Measurements from ENCODE around the gene TBC1D1.

The TBC1D1 gene

DNA sequence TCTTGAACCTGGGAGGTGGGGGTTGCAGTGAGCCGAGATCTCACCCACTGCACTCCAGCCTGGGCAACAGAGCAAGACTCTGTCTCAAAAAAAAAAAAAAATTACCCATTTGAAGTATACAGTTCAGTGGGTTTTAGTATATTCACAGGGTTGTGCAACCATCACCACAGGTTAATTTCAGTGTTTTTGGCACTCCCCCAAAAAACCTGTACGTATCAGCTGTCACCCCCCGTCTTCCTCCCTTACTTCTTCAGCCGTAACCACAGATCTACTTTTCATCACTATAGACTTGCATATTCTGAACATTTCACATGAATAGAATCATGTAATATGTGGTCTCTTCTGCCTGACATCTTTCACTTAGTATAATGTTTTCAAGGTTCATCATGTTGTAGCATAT is 57.7 kb downstream of the TBC1D1 start (continued):
- TF ChIP-seq ZBTB7A (tag by site-specific recombination; IDR thresholded peaks at IDR 0.05; ENCODE audit: low read depth) (no peak), ZNF221 (tag by site-specific recombination; IDR thresholded peaks at IDR 0.05; ENCODE audit: borderline replicate concordance) (no peak)

DNA sequence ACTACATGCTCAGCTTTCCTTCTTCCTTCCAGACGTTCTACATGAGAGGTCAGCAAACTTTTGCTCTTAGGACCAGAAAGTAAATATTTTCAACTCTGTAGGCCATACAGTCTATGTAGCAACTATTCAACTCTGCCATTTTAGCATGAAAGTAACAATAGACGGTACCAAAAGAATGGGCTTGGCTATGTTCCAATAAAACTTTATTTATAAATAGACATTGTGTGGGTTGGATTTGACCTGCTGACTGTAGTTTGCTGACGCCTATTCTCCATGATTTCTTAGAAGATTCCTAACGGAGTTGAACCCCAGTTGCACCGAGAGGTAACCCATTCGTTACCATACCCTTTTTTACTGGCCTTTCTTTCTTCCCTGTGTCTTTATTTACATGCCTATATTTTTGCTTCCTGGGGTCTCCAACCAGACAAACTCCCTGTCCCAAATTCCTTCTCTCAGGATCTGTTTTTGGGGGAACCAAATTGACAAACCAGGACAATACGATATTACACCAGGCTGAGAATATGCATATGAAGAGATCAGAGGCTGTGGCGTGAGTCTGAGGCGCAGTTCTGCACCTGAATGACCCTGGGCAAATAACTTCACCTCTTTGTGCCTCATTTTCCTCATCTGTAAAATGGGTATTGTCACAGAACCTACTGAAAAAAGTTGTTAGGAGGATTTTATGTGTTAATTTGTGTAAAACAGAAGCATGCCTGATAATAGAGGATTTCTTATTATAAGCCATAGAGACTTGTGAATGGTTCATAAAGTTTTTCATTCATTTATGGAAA is 58.9 kb downstream of the TBC1D1 start:
- Histone ChIP-seq H3K36me3 (ENCODE audit: control insufficient read depth in 2 of 2, insufficient read depth in 1 of 2, low read length in 2 of 2) (no peaks in the 10 kb centered on the region), H3K4me3 (ENCODE audit: low read depth, low read length) (no peak overlapping the region), H3K4me1 (ENCODE audit: control insufficient read depth, insufficient read depth, low read length) (no peaks in the 10 kb centered on the region), H3K9me3 (ENCODE audit: control insufficient read depth, insufficient read depth, low read depth, low read length) (no peaks in the 10 kb centered on the region), H3K27ac (ENCODE audit: extremely low read depth, low read depth, low read length) (no peak overlapping the region)
- CTCF ChIA-PET: no interaction called here
- POLR2A ChIA-PET: no interaction called here
- TF ChIP-seq ZNF211 (tag by site-specific recombination; IDR thresholded peaks at IDR 0.05; ENCODE audit: low read depth) (no peak), ZFHX2 (tag by site-specific recombination; conservative IDR thresholded peaks at IDR 0.05) (no peak), ZNF792 (tag by site-specific recombination; IDR thresholded peaks at IDR 0.05) (no peak), ZNF529 (tag by site-specific recombination; IDR thresholded peaks at IDR 0.05; ENCODE audit: insufficient replicate concordance) (no peak), ZNF341 (tag by site-specific recombination; IDR thresholded peaks at IDR 0.05; ENCODE audit: low read depth) (no peak), ZNF169 (tag by site-specific recombination; IDR thresholded peaks at IDR 0.05) (no peak), ZBTB21 (tag by site-specific recombination; IDR thresholded peaks at IDR 0.05) (no peak), ZNF175 (tag by site-specific recombination; IDR thresholded peaks at IDR 0.05) (no peak), ZXDB (tag by site-specific recombination; IDR thresholded peaks at IDR 0.05) (no peak), ZNF23 (tag by site-specific recombination; IDR thresholded peaks at IDR 0.05; ENCODE audit: borderline replicate concordance) (no peak), ZBTB8A (tag by site-specific recombination; IDR thresholded peaks at IDR 0.05) (no peak), MZF1 (tag by site-specific recombination; IDR thresholded peaks at IDR 0.05; ENCODE audit: borderline replicate concordance) (no peak), ZNF768 (tag by site-specific recombination; IDR thresholded peaks at IDR 0.05) (no peak), RBAK (tag by site-specific recombination; IDR thresholded peaks at IDR 0.05) (no peak), ZSCAN23 (tag by site-specific recombination; IDR thresholded peaks at IDR 0.05) (no peak)
- TF ChIP-seq, protein P1, sequence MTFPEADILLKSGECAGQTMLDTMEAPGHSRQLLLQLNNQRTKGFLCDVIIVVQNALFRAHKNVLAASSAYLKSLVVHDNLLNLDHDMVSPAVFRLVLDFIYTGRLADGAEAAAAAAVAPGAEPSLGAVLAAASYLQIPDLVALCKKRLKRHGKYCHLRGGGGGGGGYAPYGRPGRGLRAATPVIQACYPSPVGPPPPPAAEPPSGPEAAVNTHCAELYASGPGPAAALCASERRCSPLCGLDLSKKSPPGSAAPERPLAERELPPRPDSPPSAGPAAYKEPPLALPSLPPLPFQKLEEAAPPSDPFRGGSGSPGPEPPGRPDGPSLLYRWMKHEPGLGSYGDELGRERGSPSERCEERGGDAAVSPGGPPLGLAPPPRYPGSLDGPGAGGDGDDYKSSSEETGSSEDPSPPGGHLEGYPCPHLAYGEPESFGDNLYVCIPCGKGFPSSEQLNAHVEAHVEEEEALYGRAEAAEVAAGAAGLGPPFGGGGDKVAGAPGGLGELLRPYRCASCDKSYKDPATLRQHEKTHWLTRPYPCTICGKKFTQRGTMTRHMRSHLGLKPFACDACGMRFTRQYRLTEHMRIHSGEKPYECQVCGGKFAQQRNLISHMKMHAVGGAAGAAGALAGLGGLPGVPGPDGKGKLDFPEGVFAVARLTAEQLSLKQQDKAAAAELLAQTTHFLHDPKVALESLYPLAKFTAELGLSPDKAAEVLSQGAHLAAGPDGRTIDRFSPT (tag by site-specific recombination; IDR thresholded peaks at IDR 0.05): no peak
- TF ChIP-seq, protein P2, sequence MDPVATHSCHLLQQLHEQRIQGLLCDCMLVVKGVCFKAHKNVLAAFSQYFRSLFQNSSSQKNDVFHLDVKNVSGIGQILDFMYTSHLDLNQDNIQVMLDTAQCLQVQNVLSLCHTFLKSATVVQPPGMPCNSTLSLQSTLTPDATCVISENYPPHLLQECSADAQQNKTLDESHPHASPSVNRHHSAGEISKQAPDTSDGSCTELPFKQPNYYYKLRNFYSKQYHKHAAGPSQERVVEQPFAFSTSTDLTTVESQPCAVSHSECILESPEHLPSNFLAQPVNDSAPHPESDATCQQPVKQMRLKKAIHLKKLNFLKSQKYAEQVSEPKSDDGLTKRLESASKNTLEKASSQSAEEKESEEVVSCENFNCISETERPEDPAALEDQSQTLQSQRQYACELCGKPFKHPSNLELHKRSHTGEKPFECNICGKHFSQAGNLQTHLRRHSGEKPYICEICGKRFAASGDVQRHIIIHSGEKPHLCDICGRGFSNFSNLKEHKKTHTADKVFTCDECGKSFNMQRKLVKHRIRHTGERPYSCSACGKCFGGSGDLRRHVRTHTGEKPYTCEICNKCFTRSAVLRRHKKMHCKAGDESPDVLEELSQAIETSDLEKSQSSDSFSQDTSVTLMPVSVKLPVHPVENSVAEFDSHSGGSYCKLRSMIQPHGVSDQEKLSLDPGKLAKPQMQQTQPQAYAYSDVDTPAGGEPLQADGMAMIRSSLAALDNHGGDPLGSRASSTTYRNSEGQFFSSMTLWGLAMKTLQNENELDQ (tag by site-specific recombination; IDR thresholded peaks at IDR 0.05; ENCODE audit: low read depth): no peak
- TF ChIP-seq, protein P3, sequence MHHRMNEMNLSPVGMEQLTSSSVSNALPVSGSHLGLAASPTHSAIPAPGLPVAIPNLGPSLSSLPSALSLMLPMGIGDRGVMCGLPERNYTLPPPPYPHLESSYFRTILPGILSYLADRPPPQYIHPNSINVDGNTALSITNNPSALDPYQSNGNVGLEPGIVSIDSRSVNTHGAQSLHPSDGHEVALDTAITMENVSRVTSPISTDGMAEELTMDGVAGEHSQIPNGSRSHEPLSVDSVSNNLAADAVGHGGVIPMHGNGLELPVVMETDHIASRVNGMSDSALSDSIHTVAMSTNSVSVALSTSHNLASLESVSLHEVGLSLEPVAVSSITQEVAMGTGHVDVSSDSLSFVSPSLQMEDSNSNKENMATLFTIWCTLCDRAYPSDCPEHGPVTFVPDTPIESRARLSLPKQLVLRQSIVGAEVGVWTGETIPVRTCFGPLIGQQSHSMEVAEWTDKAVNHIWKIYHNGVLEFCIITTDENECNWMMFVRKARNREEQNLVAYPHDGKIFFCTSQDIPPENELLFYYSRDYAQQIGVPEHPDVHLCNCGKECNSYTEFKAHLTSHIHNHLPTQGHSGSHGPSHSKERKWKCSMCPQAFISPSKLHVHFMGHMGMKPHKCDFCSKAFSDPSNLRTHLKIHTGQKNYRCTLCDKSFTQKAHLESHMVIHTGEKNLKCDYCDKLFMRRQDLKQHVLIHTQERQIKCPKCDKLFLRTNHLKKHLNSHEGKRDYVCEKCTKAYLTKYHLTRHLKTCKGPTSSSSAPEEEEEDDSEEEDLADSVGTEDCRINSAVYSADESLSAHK (tag by site-specific recombination; IDR thresholded peaks at IDR 0.05): no peak
- TF ChIP-seq, protein P4, sequence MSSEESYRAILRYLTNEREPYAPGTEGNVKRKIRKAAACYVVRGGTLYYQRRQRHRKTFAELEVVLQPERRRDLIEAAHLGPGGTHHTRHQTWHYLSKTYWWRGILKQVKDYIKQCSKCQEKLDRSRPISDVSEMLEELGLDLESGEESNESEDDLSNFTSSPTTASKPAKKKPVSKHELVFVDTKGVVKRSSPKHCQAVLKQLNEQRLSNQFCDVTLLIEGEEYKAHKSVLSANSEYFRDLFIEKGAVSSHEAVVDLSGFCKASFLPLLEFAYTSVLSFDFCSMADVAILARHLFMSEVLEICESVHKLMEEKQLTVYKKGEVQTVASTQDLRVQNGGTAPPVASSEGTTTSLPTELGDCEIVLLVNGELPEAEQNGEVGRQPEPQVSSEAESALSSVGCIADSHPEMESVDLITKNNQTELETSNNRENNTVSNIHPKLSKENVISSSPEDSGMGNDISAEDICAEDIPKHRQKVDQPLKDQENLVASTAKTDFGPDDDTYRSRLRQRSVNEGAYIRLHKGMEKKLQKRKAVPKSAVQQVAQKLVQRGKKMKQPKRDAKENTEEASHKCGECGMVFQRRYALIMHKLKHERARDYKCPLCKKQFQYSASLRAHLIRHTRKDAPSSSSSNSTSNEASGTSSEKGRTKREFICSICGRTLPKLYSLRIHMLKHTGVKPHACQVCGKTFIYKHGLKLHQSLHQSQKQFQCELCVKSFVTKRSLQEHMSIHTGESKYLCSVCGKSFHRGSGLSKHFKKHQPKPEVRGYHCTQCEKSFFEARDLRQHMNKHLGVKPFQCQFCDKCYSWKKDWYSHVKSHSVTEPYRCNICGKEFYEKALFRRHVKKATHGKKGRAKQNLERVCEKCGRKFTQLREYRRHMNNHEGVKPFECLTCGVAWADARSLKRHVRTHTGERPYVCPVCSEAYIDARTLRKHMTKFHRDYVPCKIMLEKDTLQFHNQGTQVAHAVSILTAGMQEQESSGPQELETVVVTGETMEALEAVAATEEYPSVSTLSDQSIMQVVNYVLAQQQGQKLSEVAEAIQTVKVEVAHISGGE (tag by site-specific recombination; conservative IDR thresholded peaks at IDR 0.05; ENCODE audit: low read depth): no peak
- TF ChIP-seq, protein P5, sequence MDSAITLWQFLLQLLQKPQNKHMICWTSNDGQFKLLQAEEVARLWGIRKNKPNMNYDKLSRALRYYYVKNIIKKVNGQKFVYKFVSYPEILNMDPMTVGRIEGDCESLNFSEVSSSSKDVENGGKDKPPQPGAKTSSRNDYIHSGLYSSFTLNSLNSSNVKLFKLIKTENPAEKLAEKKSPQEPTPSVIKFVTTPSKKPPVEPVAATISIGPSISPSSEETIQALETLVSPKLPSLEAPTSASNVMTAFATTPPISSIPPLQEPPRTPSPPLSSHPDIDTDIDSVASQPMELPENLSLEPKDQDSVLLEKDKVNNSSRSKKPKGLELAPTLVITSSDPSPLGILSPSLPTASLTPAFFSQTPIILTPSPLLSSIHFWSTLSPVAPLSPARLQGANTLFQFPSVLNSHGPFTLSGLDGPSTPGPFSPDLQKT (IDR thresholded peaks at IDR 0.05; ENCODE audit: borderline replicate concordance, low read depth, low read length): no peak
